ENCODE data around the gene SRSF4. TPM values are rescaled to one million over a fixed set of nuclear protein-coding genes. Genes with fewer than 3 reads are reported as not detected.

SRSF4 gene
- total RNA-seq, 6 experiments from 2014 or later: 25.6 to 42.1 (median 33.0) TPM

GRCh38 chr1:29162476-29163138, 19.1 kb downstream of the SRSF4 start:
- no peaks in the 10 kb centered on the region for H3K27me3 ChIP-seq
- TF ChIP-seq POLR2A (IDR thresholded peaks at IDR 0.05): no peak
- TF ChIP-seq, protein P1, sequence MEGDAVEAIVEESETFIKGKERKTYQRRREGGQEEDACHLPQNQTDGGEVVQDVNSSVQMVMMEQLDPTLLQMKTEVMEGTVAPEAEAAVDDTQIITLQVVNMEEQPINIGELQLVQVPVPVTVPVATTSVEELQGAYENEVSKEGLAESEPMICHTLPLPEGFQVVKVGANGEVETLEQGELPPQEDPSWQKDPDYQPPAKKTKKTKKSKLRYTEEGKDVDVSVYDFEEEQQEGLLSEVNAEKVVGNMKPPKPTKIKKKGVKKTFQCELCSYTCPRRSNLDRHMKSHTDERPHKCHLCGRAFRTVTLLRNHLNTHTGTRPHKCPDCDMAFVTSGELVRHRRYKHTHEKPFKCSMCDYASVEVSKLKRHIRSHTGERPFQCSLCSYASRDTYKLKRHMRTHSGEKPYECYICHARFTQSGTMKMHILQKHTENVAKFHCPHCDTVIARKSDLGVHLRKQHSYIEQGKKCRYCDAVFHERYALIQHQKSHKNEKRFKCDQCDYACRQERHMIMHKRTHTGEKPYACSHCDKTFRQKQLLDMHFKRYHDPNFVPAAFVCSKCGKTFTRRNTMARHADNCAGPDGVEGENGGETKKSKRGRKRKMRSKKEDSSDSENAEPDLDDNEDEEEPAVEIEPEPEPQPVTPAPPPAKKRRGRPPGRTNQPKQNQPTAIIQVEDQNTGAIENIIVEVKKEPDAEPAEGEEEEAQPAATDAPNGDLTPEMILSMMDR (IDR thresholded peaks at IDR 0.05): no peak
- H3K4me1 ChIP-seq: peaks cover 0 to 75% (median 24%) of the 10 kb centered on the region in 4 donors
- no peaks in the 10 kb centered on the region for H3K9me3 ChIP-seq
- H3K36me3 ChIP-seq: peaks cover 3 to 42% (median 16%) of the 10 kb centered on the region in 4 donors
- no peak for ATAC-seq
- H3K4me3 ChIP-seq: no peak overlapping the region
- H3K27ac ChIP-seq: no peak overlapping the region
- 80% methylated on average over 8 of the region's 9 CpGs for WGBS (ENCODE audit: insufficient coverage, low coverage, low lambda C conversion rate, missing lambda C conversion rate)
- DNase-seq: no peak
- intact Hi-C loops (cut with DNase I): no loop called here

DNA sequence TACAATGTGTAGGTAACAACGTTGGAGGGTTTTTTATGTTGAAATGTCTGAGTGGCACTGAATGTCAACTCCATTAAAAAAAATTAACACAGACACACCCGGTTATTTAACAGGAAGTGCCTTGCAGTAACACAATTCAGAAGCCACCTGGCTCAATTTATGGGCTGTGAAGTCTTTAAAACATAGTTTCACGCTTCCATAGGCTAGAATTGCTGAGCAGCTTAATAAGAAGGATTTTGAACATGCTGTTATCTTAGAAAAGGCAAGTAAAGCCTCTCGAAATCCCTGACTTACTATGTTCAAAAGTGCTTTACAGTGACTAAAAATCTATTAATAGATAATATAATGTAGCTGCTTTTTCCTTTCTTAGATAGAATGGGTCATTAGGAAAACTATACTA, 19.7 kb downstream of the SRSF4 start:
- DNase-seq: no peak
- H3K27ac ChIP-seq: no peak overlapping the region
- no peak for ATAC-seq

GRCh38 chr1:29159773-29160172, 21.9 kb downstream of the SRSF4 start:
- Histone ChIP-seq H3K36me3 (peaks cover 0 to 45% (median 27%) of the 10 kb centered on the region in 4 donors), H3K4me1 (peaks cover 0 to 48% (median 13%) of the 10 kb centered on the region in 4 donors)
- peak; percentile 26 to 73 (median 46) for ATAC-seq

More for the DNA sequence above, 19.7 kb downstream of the SRSF4 start:
- intact Hi-C loops (cut with DNase I): no loop called here
- Histone ChIP-seq H3K36me3 (peaks cover 3 to 42% (median 17%) of the 10 kb centered on the region in 4 donors), H3K9me3 (no peaks in the 10 kb centered on the region), H3K27me3 (no peaks in the 10 kb centered on the region), H3K4me3 (no peak overlapping the region), H3K4me1 (peaks cover 0 to 70% (median 21%) of the 10 kb centered on the region in 4 donors)
- TF ChIP-seq POLR2A (IDR thresholded peaks at IDR 0.05): no peak
- TF ChIP-seq, protein P1 (IDR thresholded peaks at IDR 0.05): no peak
- WGBS (ENCODE audit: insufficient coverage, low coverage, low lambda C conversion rate, missing lambda C conversion rate): 64% methylated on average over 4 of the region's 4 CpGs

DNA sequence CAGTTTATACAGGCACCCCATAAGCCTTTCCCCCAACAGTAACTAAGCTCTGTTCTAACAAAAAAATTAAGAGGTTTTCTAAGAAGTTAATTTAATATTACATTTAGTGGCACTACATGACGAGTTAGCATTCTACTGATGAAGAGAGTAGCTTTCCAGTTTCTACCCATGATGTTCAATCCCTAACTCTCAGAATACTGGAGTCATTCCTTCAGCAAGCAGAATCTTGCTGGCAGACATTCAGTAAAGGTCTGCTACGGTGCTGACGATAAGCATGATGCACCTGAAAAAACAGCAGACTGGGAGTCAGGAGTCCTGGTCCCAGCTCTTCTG, 24.5 kb downstream of the SRSF4 start:
- peaks cover 0 to 70% (median 44%) of the 10 kb centered on the region in 4 donors for H3K36me3 ChIP-seq
- no peaks in the 10 kb centered on the region for H3K27me3 ChIP-seq
- 80% methylated on average over 3 of the region's 3 CpGs for WGBS (ENCODE audit: insufficient coverage, low coverage, low lambda C conversion rate, missing lambda C conversion rate)
- no peak for ATAC-seq
- no peak overlapping the region for H3K4me3 ChIP-seq
- TF ChIP-seq, protein P1 (IDR thresholded peaks at IDR 0.05): no peak
- TF ChIP-seq POLR2A (IDR thresholded peaks at IDR 0.05): no peak
- DNase-seq: no peak
- H3K4me1 ChIP-seq: peaks cover 0 to 23% (median 3%) of the 10 kb centered on the region in 4 donors
- no peak overlapping the region for H3K27ac ChIP-seq
- no peaks in the 10 kb centered on the region for H3K9me3 ChIP-seq
- intact Hi-C loops (cut with DNase I): no loop called here

More at GRCh38 chr1:29159773-29160172, 21.9 kb downstream of the SRSF4 start:
- intact Hi-C loops (cut with DNase I): no loop called here
- DNase-seq: no peak
- WGBS (ENCODE audit: insufficient coverage, low coverage, low lambda C conversion rate, missing lambda C conversion rate): 30% methylated on average over 3 of the region's 3 CpGs
- TF ChIP-seq, protein P1 (IDR thresholded peaks at IDR 0.05): no peak
- no peak for TF ChIP-seq POLR2A (IDR thresholded peaks at IDR 0.05)
- H3K9me3 ChIP-seq: no peaks in the 10 kb centered on the region
- H3K4me3 ChIP-seq: no peak overlapping the region
- H3K27ac ChIP-seq: no peak overlapping the region
- no peaks in the 10 kb centered on the region for H3K27me3 ChIP-seq

Data from right lobe of liver (tissue), 6 donors.